NAMALWA (cell line): ENCODE data around the gene ARHGEF1.

ENCODE experiments used
- DNase-seq: peaks from one replicate; pipeline ENCODE4 v3.0.0-alpha.2; 2015; ENCODE audit warnings: low spot score

The ARHGEF1 gene

GRCh38 chr19:41882568-41883462 lies at the start of gene ARHGEF1:
ARHGEF1 (plus strand) TSS chr19:41883184; CDS start chr19:41888083, 4,899 bp downstream.
- DNase-seq = peak; percentile 65

GRCh38 chr19:41837981-41838708 lies 44.8 kb upstream of the ARHGEF1 start:
- DNase-seq = no peak

GRCh38 chr19:41839211-41839610 lies 43.8 kb upstream of the ARHGEF1 start:
- no peak for DNase-seq

GRCh38 chr19:41843371-41843770 lies 39.6 kb upstream of the ARHGEF1 start:
- DNase-seq = no peak

GRCh38 chr19:41844601-41845000 lies 38.4 kb upstream of the ARHGEF1 start, which contains the start of gene LYPD4:
LYPD4 (minus strand) TSS chr19:41844683; CDS start chr19:41839285, 5,398 bp downstream.
- DNase-seq = peak; percentile 25

GRCh38 chr19:41845001-41845050 lies 38.2 kb upstream of the ARHGEF1 start, which contains the start of gene DMRTC2:
DMRTC2 (plus strand) TSS chr19:41845042; CDS start chr19:41847429, 2,387 bp downstream.
- DNase-seq = no peak

GRCh38 chr19:41845051-41845590 lies 37.9 kb upstream of the ARHGEF1 start:
- DNase-seq = no peak

- no peak for DNase-seq
Measured at GRCh38 chr19:41847351-41848105, 35.5 kb upstream of the ARHGEF1 start.

- DNase-seq = no peak
Measured at GRCh38 chr19:41848666-41849065, 34.3 kb upstream of the ARHGEF1 start.

- DNase-seq = no peak
Measured at GRCh38 chr19:41849067-41849466, 33.9 kb upstream of the ARHGEF1 start.

GRCh38 chr19:41850381-41850780 lies 32.6 kb upstream of the ARHGEF1 start:
- no peak for DNase-seq

GRCh38 chr19:41851456-41851855 lies 31.5 kb upstream of the ARHGEF1 start:
- no peak for DNase-seq

GRCh38 chr19:41853344-41853743 lies 29.6 kb upstream of the ARHGEF1 start:
- no peak for DNase-seq

- DNase-seq = no peak
Measured at GRCh38 chr19:41853768-41854167, 29.2 kb upstream of the ARHGEF1 start.

- no peak for DNase-seq
Measured at GRCh38 chr19:41859213-41859617, 23.8 kb upstream of the ARHGEF1 start.

- peak; percentile 99 for DNase-seq
Measured at GRCh38 chr19:41859618-41860418, 23.2 kb upstream of the ARHGEF1 start, which contains the start of gene RPS19. RPS19 (plus strand) TSS chr19:41860255; CDS start chr19:41860775, 520 bp downstream.

- DNase-seq = peak; percentile 45
Measured at GRCh38 chr19:41860419-41861115, 22.4 kb upstream of the ARHGEF1 start.

- no peak for DNase-seq
Measured at GRCh38 chr19:41861116-41861768, 21.7 kb upstream of the ARHGEF1 start.

GRCh38 chr19:41861846-41862245 lies 21.1 kb upstream of the ARHGEF1 start:
- no peak for DNase-seq

- DNase-seq = no peak
Measured at GRCh38 chr19:41862445-41862986, 20.5 kb upstream of the ARHGEF1 start.
